ENCODE data around the gene BLTP2. TPM values are rescaled to one million over a fixed set of nuclear protein-coding genes. Genes with fewer than 3 reads are reported as not detected.

BLTP2 gene
- total RNA-seq, 1 experiment from 2014 or later: 161 TPM

GRCh38 chr17:28641579-28641978 lies 3.4 kb downstream of the BLTP2 start:
- Histone ChIP-seq H2AFZ (no peak overlapping the region), H4K20me1 (ENCODE audit: insufficient read depth) (peaks cover 15% of the 10 kb centered on the region), H3K4me3 (no peak overlapping the region), H3K9me2 (ENCODE audit: insufficient read depth) (no peaks in the 10 kb centered on the region), H3K9me3 (ENCODE audit: insufficient read depth, low read depth) (no peaks in the 10 kb centered on the region), H3K27me3 (ENCODE audit: insufficient read depth, low read depth) (no peaks in the 10 kb centered on the region), H3K27ac (no peak overlapping the region), H3F3A (ENCODE audit: insufficient read depth, low read depth) (peaks cover 12% of the 10 kb centered on the region), H3K4me2 (no peak overlapping the region), H3K4me1 (replicated peaks; ENCODE audit: insufficient read depth) (peaks cover 15% of the 10 kb centered on the region), H3K36me3 (ENCODE audit: low read depth) (peaks cover 44% of the 10 kb centered on the region), H3K79me2 (ENCODE audit: low read depth) (peaks cover 24% of the 10 kb centered on the region)
- intact Hi-C loops (cut with micrococcal nuclease; ENCODE audit: unreplicated experiment): no loop called here
- TF ChIP-seq CTCF (conservative IDR thresholded peaks at IDR 0.05) (no peak), EZH2 (IDR thresholded peaks at IDR 0.05; ENCODE audit: low read depth) (no peak)
- no peak for DNase-seq
- ChIA-PET CTCF (interaction anchor here (0.7 kb wide), 1 partner anchor 47 kb away, joined by 3 read pairs; no protein-coding TSS in a partner anchor), POLR2A (ENCODE audit: unreplicated experiment) (no interaction called here)
- no TSS peak for BruUV-seq (replicated peaks)

DNA sequence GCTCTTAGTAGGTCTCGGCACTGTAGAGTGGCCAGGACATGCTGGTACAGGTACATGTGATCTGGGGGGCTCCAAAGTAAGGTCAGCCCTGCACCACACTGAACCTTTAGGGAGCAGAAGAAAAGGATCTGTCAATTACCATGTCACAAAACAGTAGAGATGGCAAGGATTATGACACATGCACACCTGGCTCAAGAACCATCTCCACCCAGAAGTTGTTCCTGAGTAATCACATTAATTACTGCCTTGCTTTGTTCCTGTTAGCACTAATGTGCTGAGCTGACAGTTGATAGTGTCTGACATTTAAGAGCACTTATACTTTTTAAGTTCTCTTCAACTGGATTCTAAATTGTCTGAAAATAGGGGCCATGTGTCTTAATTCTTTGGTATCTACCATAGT lies 9.5 kb downstream of the BLTP2 start:
- H3K9me3 ChIP-seq (ENCODE audit: insufficient read depth, low read depth): no peaks in the 10 kb centered on the region
- TF ChIP-seq EZH2 (IDR thresholded peaks at IDR 0.05; ENCODE audit: low read depth) (no peak), CTCF (conservative IDR thresholded peaks at IDR 0.05) (no peak)
- H3K27me3 ChIP-seq (ENCODE audit: insufficient read depth, low read depth): no peaks in the 10 kb centered on the region
- intact Hi-C loops (cut with micrococcal nuclease; ENCODE audit: unreplicated experiment): no loop called here
- H3K9me2 ChIP-seq (ENCODE audit: insufficient read depth): no peaks in the 10 kb centered on the region
- H4K20me1 ChIP-seq (ENCODE audit: insufficient read depth): peaks cover 12% of the 10 kb centered on the region; the same call in 1 of the 2 replicates
- peaks cover 45% of the 10 kb centered on the region for H3K36me3 ChIP-seq (ENCODE audit: low read depth)
- H2AFZ ChIP-seq: no peak overlapping the region
- H3K27ac ChIP-seq: no peak overlapping the region
- no peaks in the 10 kb centered on the region; the same call in 1 of the 2 replicates for H3F3A ChIP-seq (ENCODE audit: insufficient read depth, low read depth)
- ChIA-PET CTCF (no interaction called here), POLR2A (ENCODE audit: unreplicated experiment) (interaction anchor here (0.6 kb wide), 1 partner anchor 33 kb away, joined by 4 read pairs; no protein-coding TSS in a partner anchor)
- H3K4me2 ChIP-seq: no peak overlapping the region
- 0 out of 2 replicates have a peak, but pooled peaks cover 4% of the 10 kb centered on the region for H3K79me2 ChIP-seq (ENCODE audit: low read depth)
- no peak overlapping the region for H3K4me3 ChIP-seq
- no peaks in the 10 kb centered on the region for H3K4me1 ChIP-seq (replicated peaks; ENCODE audit: insufficient read depth)
- BruUV-seq (replicated peaks): no TSS peak
- no peak for DNase-seq

GRCh38 chr17:28634206-28634865 lies 10.6 kb downstream of the BLTP2 start:
- DNase-seq: no peak
- Histone ChIP-seq H3K4me2 (no peak overlapping the region), H3K79me2 (ENCODE audit: low read depth) (0 out of 2 replicates have a peak, but pooled peaks cover 4% of the 10 kb centered on the region), H3K9me3 (ENCODE audit: insufficient read depth, low read depth) (no peaks in the 10 kb centered on the region), H2AFZ (no peak overlapping the region), H3K9me2 (ENCODE audit: insufficient read depth) (no peaks in the 10 kb centered on the region), H3K4me1 (replicated peaks; ENCODE audit: insufficient read depth) (no peaks in the 10 kb centered on the region), H3K4me3 (no peak overlapping the region), H3F3A (ENCODE audit: insufficient read depth, low read depth) (no peaks in the 10 kb centered on the region; the same call in 1 of the 2 replicates), H3K27me3 (ENCODE audit: insufficient read depth, low read depth) (no peaks in the 10 kb centered on the region), H3K36me3 (ENCODE audit: low read depth) (peaks cover 43% of the 10 kb centered on the region), H3K27ac (no peak overlapping the region), H4K20me1 (ENCODE audit: insufficient read depth) (peaks cover 12% of the 10 kb centered on the region; the same call in 1 of the 2 replicates)
- CTCF ChIA-PET: no interaction called here
- TF ChIP-seq EZH2 (IDR thresholded peaks at IDR 0.05; ENCODE audit: low read depth) (no peak), CTCF (conservative IDR thresholded peaks at IDR 0.05) (no peak)
- POLR2A ChIA-PET (ENCODE audit: unreplicated experiment): no interaction called here
- no TSS peak for BruUV-seq (replicated peaks)
- intact Hi-C loops (cut with micrococcal nuclease; ENCODE audit: unreplicated experiment): no loop called here

All from PC-9 (cell line).